MV-4-11 (cell line): ENCODE data around the gene ERCC4.
A peak's percentile ranks its signal among the peaks of the same experiment; 100 is the strongest.

Experiments used
- DNase-seq: peaks from one replicate; lab custom pipeline; 2025; lab: John Stamatoyannopoulos, UW

The ERCC4 gene

DNA sequence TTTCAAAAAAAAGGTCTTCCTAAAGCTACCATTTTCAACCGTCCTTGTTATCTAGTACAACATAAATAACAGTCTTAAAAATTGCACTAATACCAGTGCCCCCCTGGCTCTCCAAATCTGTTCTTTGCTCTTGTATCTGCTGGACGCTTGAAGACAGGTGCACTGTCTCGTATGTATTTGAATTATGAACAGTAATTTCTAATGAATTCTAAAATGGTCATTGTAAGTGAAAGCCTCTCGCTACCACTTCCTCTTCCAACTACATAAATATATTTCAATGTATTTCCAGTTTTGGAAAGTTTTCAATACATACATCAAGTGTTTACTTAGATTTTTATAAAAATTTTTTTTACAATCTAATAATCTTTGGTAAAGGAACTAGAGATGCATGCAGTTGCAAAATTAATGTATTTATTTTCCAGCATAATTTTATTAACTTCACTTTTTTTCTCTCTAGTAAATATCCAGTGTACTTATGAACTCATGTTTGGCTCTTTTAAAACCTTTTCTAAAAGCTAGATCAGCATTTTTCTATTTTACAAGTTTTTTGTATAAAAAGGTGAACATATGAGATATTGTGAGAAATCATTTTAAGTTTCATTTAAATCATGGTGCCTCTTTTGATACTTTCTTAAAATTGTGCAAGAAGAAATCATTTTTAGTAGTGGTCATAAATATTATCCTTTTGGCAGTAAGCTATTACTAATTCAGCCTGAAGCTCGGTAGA lies 31.0 kb downstream of the ERCC4 start:
- no peak for DNase-seq

DNA sequence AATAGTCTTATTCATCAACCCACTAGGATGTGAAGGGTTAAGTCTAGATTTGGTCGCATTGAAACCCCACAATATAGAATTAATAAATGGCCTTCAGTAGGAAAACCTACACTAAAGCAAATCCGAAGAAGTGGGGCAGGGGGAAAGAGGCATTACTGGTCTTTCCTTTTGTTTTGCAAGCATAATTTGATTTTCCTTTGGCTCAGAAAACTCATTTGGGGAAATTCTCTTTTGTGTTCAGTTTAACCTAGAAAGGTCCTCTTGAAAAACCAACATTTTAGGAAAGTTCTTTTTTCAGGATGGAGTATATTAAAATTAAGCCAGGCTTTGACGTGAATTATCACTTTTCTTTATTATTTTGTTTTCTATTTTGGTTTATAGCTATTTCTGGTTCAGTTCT lies 31.7 kb downstream of the ERCC4 start:
- no peak for DNase-seq

DNA sequence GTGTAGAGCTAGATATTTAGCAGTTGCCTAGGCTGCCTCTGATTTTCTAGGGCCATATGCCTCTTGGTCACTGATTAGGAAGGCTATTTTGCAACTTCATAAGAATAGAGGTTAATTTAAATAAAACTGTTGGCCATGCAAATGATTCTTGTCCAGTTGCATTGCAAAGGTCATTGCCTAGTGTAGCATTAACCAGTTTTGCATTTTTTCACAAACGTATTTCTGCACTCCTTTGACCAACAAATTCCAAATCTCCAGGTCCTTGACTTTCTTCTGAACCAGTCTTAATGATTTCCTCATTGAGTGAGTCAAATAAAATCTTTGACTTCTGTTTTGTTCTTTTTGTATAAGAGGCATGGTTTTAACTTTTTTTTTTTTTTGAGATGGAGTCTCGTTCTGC lies 33.5 kb downstream of the ERCC4 start:
- no peak for DNase-seq

DNA sequence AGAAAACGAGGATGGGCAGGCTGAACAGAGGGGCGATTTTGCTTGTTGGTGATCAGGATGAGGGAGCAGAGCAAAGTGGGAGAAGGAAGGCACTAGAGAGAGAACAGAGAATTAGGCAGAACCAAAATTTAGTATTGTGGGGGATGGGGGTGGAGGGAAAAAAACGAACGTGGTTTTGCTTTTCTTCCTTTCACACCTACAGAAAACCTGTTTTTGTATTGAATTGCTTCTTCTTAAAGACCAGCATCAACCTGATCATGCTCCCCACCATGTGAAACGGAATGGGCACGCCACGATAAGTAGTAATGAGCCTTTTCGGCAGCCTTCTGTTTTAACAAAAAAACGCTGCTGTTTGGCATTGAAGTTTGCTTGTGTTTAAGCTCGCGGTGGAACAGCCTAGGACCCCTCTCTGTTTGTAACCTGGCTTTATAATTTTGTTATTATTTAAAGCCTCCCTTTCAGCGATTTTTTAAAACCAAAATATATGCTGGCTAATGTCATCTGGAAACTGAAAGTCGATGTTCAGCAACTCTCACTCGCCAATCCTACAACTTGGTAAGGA lies 36.8 kb downstream of the ERCC4 start:
- DNase-seq = no peak

DNA sequence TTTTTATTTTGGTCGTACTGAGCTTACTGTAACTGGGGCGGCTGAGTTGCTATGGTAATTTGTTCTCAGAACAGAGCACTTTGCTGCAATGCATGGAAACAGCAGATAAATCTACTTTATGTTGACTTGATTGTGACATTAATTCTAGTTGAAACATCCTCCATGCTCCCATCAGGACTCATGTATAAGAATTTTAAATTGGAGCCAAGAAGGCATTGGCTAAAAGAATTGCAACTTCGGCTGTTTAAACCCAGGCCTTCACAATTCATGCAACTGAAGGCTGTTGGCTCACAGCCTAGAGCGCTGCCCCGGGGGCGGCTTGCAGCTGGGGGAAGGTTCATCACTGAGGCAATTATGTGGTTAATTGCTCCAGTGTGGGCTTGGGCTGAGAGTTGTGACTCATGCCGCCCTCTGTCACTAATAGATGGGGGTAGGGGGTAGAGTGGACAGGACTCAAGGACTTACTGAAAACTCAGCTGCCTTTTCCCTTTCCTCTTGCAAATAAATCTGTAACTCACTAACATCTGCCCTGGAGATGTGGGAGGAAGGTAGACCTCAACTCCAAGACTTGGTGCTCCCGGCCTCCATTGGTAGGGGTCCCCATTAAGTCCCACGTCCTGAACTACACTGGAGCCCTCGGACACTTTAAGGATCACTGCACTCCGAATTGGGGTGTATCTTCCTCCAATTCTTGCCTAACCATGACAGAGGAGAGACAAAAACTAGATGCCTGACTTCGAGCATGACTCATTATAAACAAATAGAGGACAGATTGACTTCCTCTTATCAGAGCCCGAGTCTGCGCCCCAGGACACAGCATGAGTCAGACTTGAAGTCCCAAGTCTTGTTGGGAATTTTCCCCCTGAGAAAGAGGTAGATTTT lies 37.5 kb downstream of the ERCC4 start:
- peak; percentile 86 for DNase-seq

DNA sequence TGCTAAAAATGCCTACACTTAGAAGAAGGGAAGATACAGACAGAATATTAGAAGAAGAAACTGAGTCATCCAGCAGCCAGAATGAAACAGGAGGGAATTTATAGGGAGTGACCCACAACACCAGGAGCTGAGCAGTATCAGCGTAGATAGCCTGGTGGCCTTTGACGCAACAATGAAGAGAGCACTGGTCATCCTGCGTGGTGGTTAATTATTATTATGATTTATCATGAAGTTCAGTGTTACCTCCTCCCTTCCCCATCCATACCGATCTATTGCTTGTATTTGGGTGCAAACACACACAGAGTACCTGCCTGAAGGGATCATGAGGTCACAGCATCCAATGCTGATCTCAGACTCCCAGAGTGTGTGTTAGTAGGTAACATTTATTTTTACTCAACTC lies 38.5 kb downstream of the ERCC4 start:
- no peak for DNase-seq

DNA sequence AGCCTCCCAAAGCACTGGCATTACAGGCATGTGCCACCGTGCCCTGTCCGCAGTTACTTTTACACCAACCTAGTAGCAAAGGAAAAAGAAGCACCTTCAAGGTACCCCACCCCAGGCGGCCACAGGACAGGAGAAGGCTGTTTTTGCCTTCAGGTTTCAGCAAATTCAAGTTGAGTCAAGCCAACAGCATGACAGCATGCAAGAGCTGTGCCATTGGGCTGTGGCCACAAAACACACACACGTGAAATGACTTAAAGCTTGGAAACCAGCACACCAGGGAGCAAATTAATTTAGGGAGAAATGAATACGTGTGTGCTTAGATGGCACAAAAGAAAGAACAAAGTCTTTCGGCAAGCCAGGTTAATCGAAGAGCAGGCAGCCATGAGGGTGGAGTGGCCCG lies 39.7 kb downstream of the ERCC4 start:
- no peak for DNase-seq

DNA sequence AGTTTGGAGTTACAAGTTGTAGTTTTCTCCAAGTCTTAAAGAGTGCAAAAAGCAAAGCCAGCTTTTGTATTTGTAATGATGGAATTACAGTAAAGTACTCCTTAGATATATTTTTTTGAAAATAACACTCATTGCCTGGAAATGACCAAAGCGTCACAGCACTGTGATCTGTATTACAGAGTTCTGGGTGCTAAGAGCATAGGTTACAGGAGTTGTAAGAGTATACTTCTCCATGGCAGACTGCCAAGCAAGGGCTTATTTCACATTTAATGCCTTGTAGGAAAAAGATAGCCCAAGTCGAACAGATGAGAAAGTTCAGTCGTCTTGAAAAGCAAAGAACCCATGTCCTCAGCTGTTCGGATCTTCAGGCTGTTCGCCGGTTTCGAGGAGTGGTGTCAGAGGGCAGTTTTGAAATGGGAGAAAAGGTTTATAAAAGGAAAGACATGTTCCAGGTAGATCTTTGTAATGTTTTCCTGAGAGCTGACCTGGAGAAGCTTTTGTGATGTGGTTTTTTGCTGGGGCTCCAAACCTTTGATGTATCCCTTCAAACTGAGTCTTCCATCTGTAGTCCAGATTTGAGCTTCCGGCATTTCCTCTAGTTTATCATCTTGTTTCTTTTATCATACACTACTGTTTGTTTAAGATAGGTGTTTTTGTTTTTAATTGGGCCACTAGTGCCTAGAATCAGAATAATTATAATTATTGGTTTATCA lies 41.3 kb downstream of the ERCC4 start:
- no peak for DNase-seq

DNA sequence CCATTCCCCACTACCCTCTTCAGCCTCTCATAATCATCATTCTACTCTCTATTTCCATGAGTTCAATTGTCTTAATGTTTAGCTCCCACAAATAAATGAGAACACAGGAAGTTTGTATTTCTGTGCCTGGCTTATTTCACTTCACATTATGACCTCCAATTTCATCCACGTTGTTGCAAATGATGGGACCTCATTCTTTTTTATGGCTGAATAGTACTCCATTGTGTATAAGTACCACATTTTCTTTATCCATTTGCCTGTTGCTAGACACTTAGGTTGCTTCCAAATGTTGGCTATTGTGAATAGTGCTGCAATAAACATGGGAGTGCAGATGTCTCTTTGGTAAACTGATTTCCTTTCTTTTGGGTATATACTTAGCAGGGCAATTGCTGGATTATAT lies 42.3 kb downstream of the ERCC4 start:
- DNase-seq = no peak

DNA sequence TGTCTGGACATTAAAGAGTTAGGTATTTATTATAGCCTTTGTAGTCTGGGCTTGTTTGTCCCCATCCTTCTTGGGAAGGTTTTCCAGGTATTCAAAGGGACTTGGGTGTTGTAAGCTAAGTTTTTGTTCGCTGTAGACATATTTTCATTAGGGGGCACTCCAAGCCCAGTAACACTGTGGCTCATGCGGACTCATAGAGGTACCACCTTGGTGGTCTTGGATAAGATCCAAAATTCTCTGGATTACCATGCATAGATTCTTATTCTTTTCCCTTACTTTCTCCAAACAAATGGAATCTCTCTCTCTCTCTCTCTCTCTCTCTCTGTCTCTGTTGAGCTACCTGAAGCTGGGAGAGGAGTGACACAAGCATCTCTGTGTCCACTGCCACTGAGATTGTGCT lies 48.9 kb downstream of the ERCC4 start:
- no peak for DNase-seq

DNA sequence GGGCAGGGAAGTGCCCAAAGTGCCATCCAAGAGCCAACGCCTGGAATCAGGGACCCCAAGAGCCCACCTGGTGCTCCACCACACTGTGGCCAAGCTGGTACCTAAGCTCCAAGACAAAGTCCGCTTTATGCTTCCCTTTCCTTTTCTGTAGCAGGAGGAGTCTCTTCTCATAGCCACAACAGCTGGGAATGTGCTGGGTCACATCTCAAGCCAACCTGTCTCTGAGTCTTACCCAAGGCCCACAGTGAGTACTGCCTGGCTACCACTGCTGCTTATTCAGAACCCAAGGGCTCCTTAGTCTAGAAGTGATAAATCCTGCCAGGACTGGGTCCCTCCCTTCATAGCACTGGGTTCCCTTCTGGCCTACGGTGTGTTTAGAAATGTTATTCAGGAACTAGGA lies 49.8 kb downstream of the ERCC4 start:
- DNase-seq = no peak

DNA sequence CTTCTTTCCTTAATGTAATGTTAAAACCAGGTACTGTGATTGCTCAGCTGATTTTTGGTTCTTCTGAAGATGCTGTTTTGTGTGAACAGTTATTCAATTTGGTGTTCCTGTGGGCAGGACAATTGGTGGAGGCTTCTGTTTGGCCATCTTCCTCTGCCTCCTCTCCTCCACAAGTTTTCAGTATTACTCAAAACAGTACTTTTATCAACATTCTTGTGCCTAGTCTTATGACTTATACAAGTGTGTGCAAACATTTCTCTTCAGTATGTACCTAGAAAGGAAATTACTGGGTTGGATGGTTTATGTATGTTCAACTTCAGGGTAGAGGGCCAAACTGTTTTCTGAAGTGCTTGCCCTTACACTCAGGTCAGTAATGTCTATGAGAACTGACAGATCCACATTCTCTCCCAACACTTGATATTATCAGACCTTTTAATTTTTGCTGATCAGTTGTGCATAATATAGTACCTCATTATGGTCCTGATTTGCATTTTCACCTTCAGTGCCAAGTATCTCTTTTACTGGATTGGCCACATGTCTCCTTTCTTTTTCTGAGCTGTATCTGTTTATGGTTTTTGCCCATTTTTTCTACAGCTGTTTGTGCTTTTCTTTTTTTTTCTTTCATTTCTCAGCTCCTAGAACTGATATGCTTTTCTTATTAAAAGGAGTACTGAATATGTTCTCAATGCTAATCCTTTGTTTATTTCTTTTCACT lies 50.9 kb downstream of the ERCC4 start:
- no peak for DNase-seq

DNA sequence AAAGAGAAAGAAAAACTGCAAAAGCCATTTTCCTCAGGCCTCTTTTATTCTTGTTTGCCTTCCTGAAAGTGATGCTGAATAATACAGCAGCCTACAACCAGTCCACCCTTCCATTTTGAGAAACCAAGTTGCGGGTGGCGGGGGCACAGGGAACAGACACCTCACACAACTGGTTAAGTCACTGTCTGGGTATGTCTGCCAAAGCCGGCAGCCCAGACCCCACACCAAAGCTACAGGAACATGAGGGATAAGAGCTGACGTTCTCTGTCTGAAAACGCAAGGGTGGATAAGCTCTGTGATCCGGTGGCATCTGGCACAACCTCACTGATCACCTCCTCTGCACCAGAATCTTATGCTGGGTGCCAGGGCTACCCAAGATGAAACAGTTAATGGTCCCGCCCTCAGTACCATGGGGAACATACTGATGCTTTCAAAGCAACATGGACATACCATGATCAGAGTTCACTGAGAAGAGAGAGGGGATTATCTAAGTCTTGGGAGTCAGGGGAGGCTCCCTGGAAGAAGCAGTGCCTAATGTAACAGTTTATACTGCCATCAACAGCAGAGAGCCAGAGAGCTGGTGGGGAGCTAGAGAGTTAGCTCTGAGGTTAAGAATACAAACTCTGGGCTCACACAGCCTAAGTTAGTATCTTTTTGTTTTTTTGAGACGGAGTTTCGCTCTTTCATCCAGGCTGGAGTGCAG lies 53.5 kb downstream of the ERCC4 start:
- no peak for DNase-seq

DNA sequence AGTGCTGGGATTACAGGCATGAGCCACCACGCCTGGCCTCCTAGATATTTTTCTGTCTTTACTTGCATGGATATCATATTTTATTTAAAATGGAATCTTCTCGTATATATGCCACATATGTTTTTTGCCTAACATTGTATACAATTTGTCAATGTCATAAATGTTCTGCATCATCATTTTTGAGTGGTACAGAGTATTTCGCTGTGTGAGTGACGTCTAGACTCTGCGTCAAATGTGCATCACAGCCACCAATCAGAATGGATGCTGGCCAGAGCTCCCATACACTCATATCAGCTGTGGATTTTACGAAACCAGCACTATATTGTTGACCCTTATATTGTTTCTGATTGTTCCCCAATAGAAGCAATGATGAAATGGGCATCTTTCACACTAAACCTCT lies 57.2 kb downstream of the ERCC4 start:
- DNase-seq = no peak

DNA sequence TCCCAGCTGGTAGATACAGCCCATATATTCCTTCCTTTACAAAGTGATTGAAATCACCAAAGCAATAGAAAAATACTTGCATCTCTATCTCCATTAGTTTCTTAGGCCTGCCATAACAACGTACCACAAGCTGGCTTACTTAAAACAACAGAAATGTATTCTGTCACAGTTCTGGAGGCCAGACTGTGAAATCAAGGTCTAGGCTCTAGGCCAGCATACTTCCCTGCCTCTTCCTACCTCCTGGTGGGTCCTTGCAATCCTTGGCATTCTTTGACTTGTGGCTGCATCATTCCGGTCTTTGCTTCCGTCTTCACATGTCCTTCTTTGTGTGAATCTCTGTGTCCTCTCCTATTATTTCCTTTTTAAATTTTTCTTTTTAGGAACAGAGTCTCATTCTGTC lies 62.5 kb downstream of the ERCC4 start:
- DNase-seq = no peak

DNA sequence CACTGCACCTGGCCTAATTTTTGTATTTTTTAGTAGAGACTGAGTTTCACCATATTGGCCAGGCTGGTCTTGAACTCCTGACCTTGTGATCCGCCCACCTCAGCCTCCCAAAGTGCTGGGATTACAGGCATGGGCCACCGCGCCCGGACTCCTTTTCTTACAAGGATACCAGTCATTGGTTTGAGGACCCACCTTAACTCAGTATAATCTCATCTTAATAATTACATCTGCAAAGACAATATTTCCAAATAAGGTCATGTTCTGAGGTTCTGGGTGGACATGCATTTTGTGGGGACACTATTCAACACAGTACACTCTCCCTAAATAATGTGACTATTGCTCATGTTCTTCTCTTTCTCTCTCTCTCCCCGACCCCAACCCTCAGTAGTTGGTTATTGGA lies 63.7 kb downstream of the ERCC4 start:
- DNase-seq = no peak

DNA sequence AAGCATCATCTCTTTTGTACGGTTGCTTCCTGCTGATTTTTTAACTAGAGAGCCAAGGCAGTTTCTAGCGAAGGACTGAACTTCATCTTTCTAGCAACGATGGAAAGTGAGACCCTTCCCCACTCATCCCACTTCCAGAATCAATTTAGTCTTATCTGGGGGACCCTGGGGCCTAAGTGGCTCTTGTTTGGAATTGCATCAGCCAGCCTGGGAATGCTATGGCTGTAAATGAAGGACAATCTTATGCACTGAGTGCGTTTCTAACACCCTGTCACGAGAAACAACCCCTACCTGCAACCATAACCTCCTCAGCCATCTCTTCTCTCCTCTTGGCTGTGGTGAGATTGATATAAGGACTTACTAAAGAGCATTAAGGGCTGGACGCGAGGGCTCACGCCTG lies 64.8 kb downstream of the ERCC4 start:
- DNase-seq = no peak

DNA sequence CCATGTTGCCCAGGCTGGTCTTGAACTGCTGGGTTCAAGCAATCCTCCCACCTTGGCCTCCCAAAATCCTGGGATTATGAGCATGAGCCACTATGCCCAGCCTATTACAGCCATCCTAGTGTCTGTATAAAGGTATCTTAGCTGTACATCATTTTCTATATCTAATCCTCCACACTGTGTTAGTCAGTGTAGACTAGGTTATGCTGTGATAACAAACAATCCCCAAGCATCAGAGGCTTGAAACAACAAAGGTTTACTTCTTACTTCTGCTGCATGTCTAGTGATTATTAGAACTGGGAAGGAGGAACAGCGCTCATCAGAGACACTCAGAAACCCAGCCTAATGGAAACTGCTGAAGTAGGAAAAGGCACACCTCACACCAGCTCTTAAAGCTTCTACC lies 68.1 kb downstream of the ERCC4 start:
- no peak for DNase-seq

DNA sequence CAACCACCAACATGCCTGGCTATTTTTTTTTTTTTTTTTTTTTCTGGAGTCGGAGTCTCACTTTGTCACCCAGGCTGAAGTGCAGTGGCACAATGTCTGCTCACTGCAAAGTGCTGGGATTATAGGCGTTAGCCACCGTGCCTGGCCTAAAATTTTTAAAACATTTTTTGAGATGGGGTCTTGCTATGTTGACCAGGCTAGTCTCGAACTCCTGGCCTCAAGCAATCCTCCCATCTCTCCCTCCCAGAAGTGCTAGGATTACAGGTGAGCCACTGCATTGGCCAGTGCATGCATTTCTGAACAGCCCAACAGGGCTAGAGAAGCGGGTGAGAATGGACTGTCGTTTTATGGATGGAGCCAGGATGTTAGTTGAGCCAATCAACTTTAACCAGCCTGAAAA lies 72.4 kb downstream of the ERCC4 start:
- DNase-seq = no peak

DNA sequence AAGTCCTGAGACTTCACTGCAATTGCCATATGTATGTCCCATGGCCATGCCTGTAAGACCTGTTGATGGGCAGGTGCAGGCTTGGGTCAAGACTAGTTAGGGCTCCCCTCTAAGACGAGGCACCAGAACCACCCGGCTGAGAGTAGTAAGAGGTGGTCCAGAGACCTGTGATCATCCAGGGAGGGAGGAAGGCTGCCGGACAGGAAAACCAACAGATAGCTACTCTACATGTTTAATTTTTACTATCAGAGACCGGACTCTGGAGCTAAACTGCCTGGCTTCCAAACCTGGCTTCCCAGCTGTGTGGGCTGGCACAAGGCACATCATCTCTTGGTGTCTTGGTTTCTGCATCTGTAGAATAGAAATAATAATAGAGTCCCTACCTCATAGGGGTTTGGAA lies 73.0 kb downstream of the ERCC4 start:
- DNase-seq = no peak
